ELF-1 (cell line): ENCODE data around the gene RMI2.
A peak's percentile ranks its signal among the peaks of the same experiment; 100 is the strongest.

Experiments used
- DNase-seq: peaks from one replicate; pipeline ENCODE4 v3.0.0-alpha.2; 2016; ENCODE audit warnings: low read depth, low spot score

RMI2 gene

DNA sequence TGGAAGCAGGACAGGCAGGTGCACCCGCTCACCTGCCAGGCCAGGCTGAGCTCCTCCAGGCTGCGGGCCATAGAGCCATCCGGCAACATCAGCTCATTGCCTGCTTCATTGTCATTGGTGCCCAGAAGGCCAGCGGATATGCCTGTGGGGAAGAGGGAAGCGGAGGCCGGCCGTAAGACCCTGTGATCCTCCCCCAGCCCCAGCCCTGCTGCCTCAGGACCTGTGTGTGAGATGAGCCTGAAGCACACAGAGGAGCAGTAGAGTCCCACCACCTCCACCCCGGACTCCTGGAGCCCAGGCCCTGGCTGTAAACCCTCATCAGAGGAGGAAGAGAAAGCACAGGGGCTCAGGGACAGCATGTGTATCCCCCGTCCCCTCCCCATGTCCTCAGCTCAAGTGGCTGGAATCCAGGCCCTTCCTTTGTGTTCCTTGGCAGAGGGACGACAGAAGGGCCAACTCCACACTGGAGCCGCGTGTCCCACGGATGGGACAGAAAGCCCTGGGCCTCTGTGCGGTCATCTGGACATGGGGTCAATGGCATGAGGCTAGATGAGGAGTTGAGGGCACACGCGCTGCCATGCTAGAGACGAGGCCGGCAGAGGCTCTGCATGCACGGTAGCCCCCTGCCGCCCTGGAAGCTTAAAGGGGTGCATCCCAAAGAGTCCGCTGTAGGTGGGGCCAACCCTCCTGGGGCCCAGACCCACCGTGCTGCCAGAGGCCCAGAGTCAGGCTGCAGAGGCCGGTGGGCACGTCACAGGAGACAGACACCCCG is 39.1 kb downstream of the RMI2 start:
- DNase-seq, result no peak

DNA sequence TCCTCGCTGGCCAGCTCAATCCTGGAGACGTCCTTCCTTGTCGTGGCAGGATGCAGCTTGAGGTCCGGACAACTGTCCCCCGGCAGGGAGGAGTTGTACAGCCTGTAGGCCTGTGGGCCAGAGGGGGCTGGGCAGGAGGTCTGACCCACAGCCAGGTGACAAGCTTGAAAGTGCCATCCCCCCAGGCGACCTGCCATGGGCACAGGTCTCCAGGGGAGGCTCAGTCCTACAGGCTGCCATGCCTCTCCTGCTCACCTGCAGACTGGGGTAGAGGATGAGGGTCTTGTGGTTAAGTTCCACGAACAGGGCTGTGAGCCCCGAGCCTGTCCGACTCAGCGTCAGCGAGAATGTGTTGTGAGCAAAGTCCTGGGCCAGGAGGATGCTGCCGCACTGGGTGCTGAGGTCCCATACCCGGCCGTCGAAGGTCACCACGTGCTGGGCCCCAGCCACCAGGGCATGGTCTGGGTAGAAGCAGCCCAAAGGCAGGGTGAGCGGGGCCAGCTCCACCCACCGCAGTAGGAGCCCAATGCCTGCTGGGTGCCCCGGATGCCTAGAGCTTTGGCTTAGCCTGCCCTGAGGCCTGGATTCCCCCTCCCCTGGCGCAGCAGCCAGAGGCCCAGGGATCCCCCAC is 39.8 kb downstream of the RMI2 start:
- no peak for DNase-seq

DNA sequence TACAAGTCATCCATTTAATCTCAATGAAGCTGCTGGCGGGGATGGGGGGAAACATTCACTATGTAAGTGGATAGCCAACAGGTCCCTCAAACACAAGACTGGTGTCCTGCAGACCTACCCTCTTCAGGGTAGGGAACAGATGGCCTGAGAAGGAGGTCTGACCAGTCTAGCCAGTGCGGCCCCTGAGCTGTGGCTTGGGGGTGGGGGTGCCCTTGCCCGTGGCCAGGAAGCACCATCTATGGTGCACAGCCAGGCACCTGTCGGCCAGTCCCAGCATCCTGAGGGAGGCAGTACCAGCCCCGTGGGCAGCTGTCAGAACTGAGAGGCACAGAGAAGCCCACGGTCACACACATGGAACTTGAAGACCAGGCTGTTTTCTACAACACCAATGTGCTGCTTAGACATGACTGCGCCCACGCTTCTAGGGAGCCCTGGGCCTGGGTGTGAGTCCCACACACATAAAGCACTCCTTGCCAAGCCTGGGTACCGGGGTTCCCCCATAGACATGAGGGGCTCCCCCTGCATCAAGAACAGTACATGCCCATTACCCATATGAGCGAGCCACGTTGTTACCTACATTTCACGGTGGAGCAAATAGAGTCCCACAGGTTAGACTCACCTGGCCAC is 40.9 kb downstream of the RMI2 start:
- DNase-seq, result no peak

DNA sequence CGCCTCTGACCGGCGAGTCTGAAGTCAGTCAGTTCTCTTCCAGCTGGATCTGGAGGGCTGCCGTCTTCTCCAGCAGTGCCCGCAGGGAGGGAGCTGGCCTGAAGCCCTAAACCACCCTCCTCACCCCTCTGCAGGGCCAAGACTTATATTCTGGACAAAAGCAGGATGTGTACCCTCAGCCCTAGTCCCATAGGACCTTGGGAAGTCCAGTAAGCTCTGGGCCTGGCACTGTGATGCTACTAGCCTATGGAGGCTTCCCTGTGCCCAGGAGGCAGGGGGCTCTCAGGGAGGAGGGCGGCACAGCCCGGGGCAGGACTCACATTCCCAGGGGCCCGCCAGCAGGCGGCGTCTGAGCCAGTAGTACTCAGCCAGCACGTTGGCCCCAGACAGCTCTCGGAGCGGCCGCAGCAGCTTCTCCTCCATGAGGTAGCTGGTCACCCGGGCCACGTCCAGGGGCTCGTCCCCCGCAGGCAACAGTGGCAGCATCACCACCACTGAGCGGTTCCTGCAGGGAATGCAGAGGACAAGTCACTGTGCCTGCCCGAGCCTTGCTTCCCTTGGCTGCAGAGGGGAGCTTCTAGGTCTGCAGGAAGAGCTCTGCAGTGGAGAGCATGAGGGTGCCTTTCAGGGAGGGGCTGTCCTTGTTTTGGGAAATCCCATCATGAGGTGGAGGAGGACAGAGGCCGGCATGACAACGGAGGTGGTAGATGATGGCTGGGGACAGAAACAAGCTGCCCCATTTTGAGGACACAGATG is 41.7 kb downstream of the RMI2 start:
- peak; percentile 88 for DNase-seq

GRCh38 chr16:11389083-11389482 is 43.8 kb downstream of the RMI2 start:
- DNase-seq, result no peak

DNA sequence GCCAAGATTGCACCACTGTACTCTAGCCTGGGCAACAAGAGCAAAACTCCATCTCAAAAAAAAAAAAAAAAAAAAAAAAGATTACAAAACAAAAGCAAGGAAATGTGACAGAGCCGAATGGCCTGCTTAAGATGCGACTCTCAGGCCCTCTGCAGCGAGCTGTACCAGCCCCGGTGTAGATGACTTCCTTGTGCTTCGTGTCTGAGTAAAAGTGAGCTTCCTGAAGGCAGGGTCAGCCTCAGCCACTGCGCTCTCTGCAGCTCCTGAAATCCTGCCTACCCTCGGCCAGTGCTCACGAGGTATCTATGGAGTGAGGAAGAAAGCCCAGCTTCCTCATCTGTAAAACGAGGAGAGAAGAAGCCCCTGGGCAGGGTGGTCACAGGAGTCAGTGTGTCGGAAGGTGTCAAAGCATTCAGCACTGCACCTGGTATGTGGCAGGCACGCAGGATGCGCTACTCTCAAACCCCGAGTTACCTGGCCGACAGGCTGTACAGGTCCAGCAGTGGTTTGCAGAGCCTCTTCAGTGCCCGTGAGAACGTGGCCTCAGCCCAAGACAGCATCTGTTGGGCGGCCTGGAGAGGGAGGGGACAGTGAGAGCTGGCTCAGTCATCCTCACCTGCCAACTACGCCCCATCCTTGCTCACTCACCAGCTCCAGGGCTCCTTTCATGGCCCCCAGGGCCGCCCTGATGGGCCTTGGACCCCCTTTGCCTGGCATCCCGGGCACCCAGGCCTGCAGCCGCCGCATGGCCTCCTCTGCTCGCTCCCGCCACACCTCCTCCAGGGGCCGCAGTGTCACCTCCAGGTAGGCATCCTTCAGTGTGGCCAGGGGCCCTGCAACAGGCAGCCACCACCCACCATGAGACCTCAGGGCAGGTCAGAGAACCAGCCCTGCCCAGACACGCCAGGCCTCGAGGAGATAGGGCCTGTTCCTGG is 44.6 kb downstream of the RMI2 start:
- DNase-seq, result peak; percentile 58

- peak; percentile 91 for DNase-seq
Measured at GRCh38 chr16:11390573-11391495, 45.6 kb downstream of the RMI2 start.

DNA sequence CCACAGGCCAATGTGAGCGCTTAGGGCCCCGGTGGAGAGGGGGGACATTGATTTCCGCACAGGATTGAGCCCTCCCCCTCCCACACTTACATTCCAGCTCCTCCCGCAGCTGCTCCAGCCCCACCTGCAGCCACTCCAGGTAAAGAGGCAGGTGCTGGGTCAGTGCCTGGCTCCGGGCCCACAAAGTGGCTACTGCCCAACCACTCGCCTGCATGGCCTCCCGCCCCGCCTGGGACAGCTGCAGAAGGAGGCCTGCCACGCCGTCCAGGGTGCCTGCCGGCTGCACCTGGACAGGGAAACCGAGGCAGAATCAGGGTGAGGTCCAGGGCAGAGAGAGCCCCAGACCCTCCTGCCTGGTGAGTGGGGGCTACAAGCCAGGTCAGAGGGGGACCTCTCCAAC is 46.3 kb downstream of the RMI2 start:
- peak; percentile 64 for DNase-seq

DNA sequence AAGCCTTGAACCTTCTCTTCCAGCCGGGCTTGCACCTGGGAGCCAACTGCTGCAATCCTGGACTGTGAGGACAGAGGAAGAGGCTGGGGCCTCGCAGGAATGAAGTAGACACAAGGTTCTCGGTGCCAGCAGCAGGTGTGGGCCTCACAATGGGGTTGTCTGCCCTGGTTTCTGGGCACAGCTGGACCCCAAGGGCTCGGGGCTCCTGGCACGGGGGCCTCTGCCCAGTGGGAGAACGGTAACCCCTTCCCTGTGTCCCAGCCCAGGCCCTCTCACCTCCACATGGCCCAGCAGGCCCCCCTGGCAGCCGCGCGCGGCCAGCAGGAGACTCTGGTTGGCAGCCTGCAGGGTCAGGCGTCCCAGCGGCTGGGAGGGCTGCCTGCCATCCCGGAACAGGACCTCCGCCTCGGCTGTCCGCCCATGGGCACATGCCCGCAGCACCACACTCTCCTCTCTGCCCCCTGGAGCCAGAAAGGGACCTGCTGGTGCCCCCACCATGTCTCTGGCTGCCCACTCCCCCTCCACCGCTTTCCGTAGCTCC is 46.9 kb downstream of the RMI2 start:
- DNase-seq, result no peak

GRCh38 chr16:11393366-11393765 is 48.1 kb downstream of the RMI2 start:
- no peak for DNase-seq

DNA sequence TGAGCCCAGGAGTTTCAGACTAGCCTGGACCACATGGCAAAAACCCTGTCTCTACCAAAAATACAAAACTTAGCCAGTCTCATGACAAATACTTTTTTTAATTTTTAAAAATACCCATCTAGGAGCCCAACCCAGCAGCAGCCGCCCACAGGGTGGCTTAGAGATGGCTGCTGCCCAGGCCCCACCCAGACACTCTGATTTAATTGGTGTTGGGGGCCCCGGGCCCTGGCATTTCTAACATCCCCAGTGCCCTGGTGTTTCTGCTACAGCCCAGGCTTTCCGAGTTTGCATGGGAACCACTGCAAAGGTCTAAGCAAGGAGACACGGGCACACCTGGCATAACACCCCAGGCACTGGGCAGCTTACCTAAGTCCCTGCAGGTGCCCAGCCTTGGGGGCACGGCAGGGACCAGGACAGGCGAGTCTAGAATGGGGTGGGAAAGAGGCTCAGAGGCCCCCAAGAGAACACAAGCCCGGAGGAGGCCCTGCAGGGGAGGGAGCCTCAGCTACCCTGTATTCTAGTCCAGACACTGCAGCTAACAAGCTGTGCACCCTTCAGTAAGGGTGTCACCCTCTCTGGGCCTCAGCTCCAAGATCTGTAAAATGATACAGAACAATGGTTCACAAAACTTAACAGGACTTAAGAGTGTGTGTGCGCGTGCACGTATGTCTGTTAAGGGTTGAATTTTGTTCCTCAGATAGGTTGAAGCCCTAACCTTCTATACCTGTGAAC is 48.8 kb downstream of the RMI2 start:
- no peak for DNase-seq

- no peak for DNase-seq
Measured at GRCh38 chr16:11394593-11394960, 49.3 kb downstream of the RMI2 start.

GRCh38 chr16:11395008-11395948 is 50.0 kb downstream of the RMI2 start:
- DNase-seq, result no peak

- no peak for DNase-seq
Measured at GRCh38 chr16:11395949-11396240, 50.6 kb downstream of the RMI2 start.

- DNase-seq, result peak; percentile 84
Measured at GRCh38 chr16:11396241-11397048, 51.2 kb downstream of the RMI2 start.

GRCh38 chr16:11398136-11398535 is 52.9 kb downstream of the RMI2 start:
- no peak for DNase-seq

- DNase-seq, result no peak
Measured at GRCh38 chr16:11398851-11399250, 53.6 kb downstream of the RMI2 start.
